Amniotic epithelial cell (primary cell): ENCODE data around the gene LSM7.

Experiments used
- DNase-seq: peaks from one replicate; pipeline ENCODE4 v3.0.0-alpha.2; 2010; ENCODE audit warnings: low read depth

Gene LSM7

GRCh38 chr19:2328401-2329148 lies at the start of gene LSM7, which contains the start of gene SPPL2B:
TSS of gene LSM7 (minus strand) at chr19:2328586. CDS start at chr19:2328566, 20 bp downstream.
TSS of gene SPPL2B (plus strand) at chr19:2328684. CDS start at chr19:2328710, 26 bp downstream.
- DNase-seq = peak; percentile 71

- no peak for DNase-seq
These were observed 48.6 kb upstream of the LSM7 start for GRCh38 chr19:2376784-2377519.

DNA sequence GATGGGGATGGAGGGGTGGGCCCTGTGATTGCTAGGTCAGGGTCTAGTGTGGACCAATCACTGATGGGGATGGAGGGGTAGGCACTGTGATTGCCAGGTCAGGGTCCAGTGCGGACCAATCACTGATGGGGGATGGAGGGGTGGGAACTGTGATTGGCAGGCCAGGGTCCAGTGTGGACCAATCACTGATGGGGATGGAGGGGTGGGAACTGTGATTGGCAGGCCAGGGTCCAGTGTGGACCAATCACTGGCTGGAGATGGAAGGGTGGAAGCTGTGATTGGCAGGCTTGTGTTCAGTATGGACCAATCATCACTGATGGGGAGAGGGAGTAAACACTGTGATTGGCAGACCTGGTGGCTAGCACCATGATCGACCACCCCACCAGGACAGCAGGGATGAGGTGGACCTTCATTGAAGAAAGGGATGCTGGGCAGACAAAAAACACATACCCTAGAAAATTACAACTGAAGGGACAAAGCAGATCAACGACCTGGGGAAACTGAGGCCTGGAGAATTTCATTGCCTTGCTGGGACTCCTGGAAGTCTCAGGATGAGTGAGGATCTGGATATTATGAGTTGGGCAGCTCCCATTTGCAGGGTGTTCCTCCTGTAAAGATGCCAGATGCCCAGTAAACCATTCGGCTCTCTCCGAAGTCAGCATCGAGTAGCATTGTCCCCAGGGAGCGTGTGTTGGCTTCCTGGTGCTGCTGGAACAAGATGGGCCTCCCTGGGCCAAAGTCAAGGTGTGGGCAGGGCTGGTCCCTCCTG lies 47.2 kb upstream of the LSM7 start:
- no peak for DNase-seq

- DNase-seq = no peak
These were observed 46.4 kb upstream of the LSM7 start for GRCh38 chr19:2374808-2375207.

- DNase-seq = no peak
These were observed 43.8 kb upstream of the LSM7 start for GRCh38 chr19:2372076-2372612.

GRCh38 chr19:2371656-2372055 lies 43.3 kb upstream of the LSM7 start:
- DNase-seq = no peak

DNA sequence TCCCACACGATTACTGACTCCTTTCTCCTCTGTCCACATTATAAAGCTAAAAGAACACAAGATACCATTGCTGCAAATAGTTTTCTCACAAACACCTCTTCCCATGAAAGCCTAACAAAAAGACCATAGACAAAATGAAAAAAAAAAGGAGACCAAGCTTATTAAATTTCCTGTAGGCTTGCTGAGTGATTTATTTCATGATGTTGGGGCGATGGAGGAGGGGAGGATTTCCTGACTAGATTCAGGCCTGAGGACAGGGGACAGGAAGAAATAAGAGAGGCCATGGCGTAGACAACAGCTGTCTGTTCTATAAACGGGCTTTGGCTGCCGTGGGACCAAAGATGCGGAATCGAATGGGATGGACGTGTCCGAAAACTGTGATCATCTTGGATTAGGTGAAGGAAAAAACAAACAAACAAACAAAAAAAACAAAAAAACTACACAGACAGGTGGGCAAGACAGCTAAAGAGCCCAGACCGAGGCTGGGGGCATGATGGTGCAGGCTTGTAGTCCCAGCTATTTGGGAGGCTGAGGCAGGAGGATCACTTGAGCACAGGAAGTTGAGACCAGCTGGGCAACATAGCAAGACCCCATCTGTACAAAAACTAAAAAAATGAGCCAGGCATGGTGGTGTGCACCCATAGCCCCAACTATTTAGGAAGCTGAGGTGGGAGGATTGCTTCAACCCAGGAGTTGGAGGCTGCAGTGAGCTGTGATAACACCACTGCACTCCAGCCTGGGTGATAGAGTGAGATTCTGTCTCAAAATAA lies 37.0 kb upstream of the LSM7 start:
- no peak for DNase-seq

DNA sequence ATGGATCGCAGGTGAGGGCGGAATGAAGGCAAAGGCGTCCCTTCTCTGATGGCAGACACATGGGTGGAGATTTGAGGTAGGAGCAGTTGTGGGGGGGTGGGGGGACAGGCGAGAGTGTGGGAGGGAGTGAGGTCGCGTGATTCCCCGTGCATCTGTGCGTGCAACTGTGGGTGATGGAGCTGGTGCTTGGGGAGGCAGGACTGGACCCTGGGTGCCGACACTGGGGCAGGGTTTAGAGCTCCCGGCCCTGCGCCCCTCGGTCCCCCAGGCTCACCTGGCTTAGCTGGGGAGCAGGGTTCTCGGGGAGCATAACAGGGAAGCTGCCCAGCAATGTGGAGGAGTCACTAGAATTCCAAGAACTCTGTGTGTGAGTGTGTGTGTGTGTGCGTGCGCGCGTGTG lies 35.0 kb upstream of the LSM7 start:
- peak; percentile 20 for DNase-seq

DNA sequence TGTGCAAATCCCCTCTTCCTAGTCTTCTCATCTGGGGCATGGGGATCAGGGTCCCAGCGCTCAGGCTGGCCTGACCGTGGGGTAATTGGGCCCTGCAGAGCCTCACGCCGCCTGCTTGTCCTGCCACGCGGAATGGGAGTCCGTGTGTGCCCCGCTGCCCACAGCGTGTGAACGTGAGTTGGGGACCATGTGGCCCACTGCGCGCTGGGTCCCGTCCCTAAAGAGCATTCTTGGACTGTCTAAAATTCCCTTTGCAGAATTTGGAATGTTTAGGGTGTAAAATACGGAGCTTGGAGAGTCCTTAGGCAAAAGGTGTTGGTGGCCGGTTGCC lies 34.5 kb upstream of the LSM7 start:
- DNase-seq = no peak

DNA sequence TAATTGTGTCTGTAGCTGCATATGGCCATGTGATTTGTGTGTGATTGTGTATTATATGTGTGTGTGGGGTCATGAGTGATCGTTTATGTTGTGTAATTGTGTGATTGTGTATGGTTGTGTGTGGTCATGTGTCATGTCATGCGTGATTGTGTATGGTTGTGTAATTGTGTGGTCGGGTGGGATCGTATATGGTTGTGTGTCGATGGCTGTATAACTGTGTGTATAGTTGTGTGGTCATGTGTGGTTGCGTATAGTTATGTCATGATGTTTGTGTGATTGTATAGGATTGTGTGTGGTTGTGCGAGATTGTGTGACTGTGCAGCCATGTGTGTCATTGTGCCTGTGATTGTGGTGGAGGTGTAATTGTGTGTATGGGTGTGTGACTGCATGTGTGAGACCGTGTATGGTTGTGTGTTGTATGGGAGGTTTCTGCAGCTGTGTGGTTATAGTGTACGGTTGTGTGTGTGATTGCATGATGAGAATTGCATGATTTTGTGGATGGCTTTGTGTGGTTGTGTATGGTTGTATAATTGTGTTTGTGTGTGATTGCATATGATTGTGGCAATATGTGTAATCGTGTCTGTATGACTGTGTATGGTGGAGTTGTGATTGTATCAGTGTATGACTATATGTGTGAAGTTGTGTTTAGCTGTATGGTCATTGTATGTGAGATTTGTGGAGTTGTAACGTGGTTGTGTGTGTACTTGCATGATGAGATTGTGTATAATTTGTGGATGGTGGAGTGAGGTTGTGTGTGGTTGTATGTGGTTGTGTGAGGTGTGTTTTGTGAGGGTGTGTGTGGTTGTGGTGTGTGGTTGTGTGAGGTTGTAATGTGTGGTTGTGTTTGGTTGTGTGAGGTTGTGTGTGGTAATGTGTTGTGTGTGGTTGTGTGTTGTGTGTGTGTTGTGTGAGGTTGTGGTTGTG lies 33.9 kb upstream of the LSM7 start:
- no peak for DNase-seq

GRCh38 chr19:2361246-2362045 lies 33.1 kb upstream of the LSM7 start:
- DNase-seq = no peak

- no peak for DNase-seq
These were observed 32.4 kb upstream of the LSM7 start for GRCh38 chr19:2360833-2361232.

DNA sequence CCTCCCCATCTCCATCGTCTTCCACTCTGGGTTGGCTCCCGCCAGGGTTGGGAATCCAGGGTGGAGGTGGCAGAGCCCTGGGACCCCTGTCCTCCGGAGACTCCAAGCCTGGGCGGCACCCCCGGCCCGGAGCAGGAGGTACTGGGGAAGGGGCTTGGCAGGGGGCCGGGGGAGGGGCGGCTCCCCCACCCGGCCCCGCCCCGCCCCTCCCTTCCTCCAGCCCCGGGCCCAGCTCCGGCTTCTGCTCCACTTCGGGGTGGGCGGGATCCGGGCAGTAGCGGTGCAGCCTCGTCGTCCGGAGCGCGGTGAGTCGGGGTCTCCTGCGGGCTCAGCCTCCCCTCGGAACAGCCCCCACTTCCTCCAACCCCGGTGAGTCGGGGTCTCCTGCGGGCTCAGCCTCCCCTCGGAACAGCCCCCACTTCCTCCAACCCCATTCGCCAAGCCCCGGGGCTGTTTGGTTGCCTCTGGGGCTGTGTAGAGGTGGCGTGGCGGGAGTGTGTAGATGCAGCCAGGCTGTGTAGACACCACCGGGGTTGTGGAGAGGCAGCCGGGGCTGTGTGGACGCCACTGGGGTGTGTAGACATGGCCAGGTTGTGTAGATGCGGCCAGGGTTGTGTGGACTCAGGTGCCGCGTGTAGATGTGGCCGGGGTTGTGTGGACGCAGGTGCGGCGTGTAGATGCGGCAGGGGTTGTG lies 31.8 kb upstream of the LSM7 start, which contains the start of gene TMPRSS9:
Gene TMPRSS9 (plus strand): TSS at position 274 of the 694 bp plus-strand sequence. CDS start 29,521 bp downstream, outside the sequence.
- no peak for DNase-seq

DNA sequence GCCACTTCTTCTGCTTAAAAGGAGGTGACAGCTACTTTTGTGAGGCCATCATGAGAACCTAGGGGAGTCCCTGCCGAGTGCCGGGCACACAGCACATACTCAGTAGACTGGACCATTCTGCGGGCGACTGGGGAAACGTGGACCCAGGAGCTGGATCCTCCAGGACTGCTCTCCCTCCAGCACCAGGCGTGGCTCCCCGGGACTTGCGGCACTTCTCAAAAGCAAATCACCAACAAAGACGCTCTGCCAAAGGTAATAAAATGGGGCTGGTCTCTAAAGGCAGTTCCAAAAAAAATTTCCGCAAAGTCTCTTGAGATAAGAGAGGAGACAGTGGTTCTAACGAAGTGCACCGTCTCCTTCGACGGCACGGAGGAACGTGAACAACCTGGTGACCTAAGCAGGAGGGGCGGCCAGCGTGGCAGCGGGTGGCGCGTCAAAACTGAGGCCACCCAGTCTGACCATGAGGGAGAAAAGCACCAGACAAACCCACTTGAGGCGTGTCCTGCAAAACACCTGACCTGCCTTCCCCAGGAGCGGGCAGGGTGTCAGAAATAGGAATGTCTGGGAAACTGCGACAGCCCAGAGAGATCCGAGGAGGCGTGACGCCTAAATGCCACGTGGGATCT lies 30.3 kb upstream of the LSM7 start:
- no peak for DNase-seq

DNA sequence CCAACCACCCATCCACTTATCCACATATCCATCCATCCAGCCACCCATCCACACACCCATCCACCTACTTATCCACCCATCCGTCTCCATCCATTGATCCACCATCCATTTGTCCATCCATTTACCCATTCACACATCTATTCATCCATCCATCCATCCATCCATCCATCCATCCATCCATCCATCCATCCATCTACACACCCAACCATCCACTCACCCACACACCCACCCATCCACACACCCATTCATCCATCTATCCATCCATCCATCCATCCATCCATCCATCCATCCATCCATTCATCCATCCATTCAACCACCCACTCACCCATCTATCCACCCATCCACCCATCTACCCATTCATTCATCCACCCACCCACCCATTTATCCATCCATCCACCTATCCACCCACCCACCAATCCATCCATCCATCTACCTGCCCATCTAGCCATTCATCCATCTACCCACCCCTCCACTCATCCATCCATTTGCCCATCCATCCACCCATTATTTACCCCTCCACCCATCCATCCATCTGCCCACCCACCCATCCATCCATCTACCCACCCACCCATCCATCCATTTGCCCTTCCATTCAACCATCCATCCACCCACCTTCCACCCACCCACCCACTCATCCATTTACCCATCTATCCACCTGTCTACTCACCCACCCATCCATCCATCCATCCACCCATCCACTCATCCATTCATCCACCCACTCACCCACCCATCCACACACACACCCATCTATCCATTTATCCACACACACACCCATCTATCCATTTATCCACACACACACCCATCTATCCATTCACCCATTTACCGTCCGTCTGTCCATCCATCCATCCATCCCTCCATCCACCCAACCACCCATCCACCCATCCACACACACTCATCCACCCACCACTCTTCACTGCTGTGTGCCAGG lies 29.2 kb upstream of the LSM7 start:
- no peak for DNase-seq

DNA sequence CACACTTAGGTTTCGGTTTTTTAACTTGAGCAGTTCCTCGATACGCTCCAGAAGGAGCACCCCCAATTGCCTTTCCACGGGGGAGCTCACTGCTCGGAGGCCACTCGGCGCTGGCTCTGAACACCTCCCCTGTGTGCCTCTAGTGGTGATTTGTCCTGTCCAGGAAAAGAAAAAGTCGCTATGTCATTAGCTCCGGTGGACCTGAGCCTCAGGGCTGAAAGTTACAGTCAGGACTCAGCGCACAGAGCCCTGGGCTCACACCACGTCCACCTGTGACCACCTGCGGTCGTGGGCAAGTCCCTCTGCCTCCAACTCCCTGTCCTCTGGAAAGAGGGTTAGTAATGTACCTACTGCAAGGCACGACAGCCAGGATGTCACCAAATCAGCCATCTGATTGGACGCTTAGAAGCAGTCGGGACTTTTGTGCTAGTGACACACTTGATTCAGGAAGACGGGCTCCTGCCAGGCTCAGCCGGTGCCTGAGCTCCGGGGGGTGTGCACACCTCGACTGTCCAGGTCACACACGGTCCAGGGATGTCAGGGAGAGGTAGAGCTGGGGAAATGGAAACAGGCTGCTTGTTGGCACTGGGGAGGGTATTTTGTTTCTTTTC lies 27.8 kb upstream of the LSM7 start:
- no peak for DNase-seq
